ENCODE results near the gene PLXNA3.

Gene PLXNA3

GRCh38 chrX:154525606-154526490 is 67.8 kb downstream of the PLXNA3 start:
- Mint-ChIP-seq H3K4me1 (peaks cover 31% of the 10 kb centered on the region), H3K27ac (peak overlapping the region; percentile 67), H3K36me3 (peaks cover under 1% of the 10 kb centered on the region), H3K4me3 (peak overlapping the region; percentile 4), H3K9me3 (no peaks in the 10 kb centered on the region), H3K27me3 (no peaks in the 10 kb centered on the region)
- DNase-seq = no peak
- CTCF ChIA-PET = interaction anchor here (0.9 to 1.6 kb wide), 3 partner anchors 8 to 152 kb away, joined by 5 to 6 read pairs (median 5); no protein-coding TSS in a partner anchor

- Mint-ChIP-seq H3K4me3 (peak overlapping the region; percentile 3), H3K27ac (peak overlapping the region; percentile 81)
- peak; percentile 79 for DNase-seq
Measured at GRCh38 chrX:154526901-154527675, 69.0 kb downstream of the PLXNA3 start.

More at GRCh38 chrX:154526901-154527675, 69.0 kb downstream of the PLXNA3 start:
- Mint-ChIP-seq H3K9me3 (no peaks in the 10 kb centered on the region), H3K27me3 (no peaks in the 10 kb centered on the region), H3K4me1 (peaks cover 31% of the 10 kb centered on the region), H3K36me3 (peaks cover 3% of the 10 kb centered on the region)
- CTCF ChIA-PET = interaction anchor here (0.7 to 1.6 kb wide), 10 partner anchors 8 to 154 kb away, joined by 3 to 8 read pairs (median 4); partner anchors contain the start of genes DNASE1L1 and FAM3A

Data from activated naive CD4-positive, alpha-beta T cell treated with anti-CD3 and anti-CD28 coated beads, Interleukin-2, amount 10 ng/mL, durations not matched to agents 7 days and 5 days (primary cell).